IPS-20b (cell line): ENCODE data around the gene ENOX1.

Experiments used
- H3K27ac ChIP-seq: one replicate; pipeline ENCODE4 v1.5.1; 2013; ENCODE audit warnings: low read length
- H3K27me3 ChIP-seq: 2 replicates; pipeline ENCODE4 v1.6.1; 2013; ENCODE audit warnings: mild to moderate bottlenecking, low read length, inconsistent platforms; ENCODE audit not compliant: insufficient read depth
- H3K36me3 ChIP-seq: 2 replicates; pipeline ENCODE4 v1.6.1; 2013; ENCODE audit warnings: low read depth, mild to moderate bottlenecking, inconsistent platforms, low read length, moderate library complexity; ENCODE audit not compliant: insufficient read depth
- H3K4me1 ChIP-seq: 2 replicates; pipeline ENCODE4 v1.6.1; 2013; ENCODE audit warnings: mild to moderate bottlenecking, control low read depth, inconsistent platforms, low read length, moderate library complexity; ENCODE audit not compliant: insufficient read depth
- H3K4me3 ChIP-seq: 2 replicates; pipeline ENCODE4 v1.5.1; 2013; ENCODE audit warnings: mild to moderate bottlenecking, low read length, inconsistent platforms
- H3K9ac ChIP-seq: 2 replicates; pipeline ENCODE4 v1.6.1; 2013; ENCODE audit warnings: low read depth, mild to moderate bottlenecking, inconsistent platforms, low read length, moderate library complexity
- H3K9me3 ChIP-seq: 2 replicates; pipeline ENCODE4 v1.6.1; 2013; ENCODE audit warnings: mild to moderate bottlenecking, low read depth, low read length, inconsistent platforms; ENCODE audit not compliant: insufficient read depth

Gene ENOX1

GRCh38 chr13:43309311-43309710 is 477.5 kb downstream of the ENOX1 start:
- Histone ChIP-seq H3K27me3 (no peaks in the 10 kb centered on the region), H3K9ac (no peak overlapping the region), H3K27ac (no peak overlapping the region), H3K4me1 (no peaks in the 10 kb centered on the region), H3K36me3 (no peaks in the 10 kb centered on the region), H3K4me3 (no peak overlapping the region), H3K9me3 (no peaks in the 10 kb centered on the region)

GRCh38 chr13:43307921-43308433 is 478.8 kb downstream of the ENOX1 start:
- no peaks in the 10 kb centered on the region for H3K4me1 ChIP-seq
- H3K36me3 ChIP-seq, result no peaks in the 10 kb centered on the region
- H3K9ac ChIP-seq, result no peak overlapping the region
- no peak overlapping the region for H3K27ac ChIP-seq
- no peaks in the 10 kb centered on the region for H3K27me3 ChIP-seq
- H3K4me3 ChIP-seq, result no peak overlapping the region
- no peaks in the 10 kb centered on the region for H3K9me3 ChIP-seq

- H3K9me3 ChIP-seq, result no peaks in the 10 kb centered on the region
- H3K36me3 ChIP-seq, result no peaks in the 10 kb centered on the region
- H3K4me3 ChIP-seq, result no peak overlapping the region
- H3K27me3 ChIP-seq, result no peaks in the 10 kb centered on the region
- no peak overlapping the region for H3K27ac ChIP-seq
- no peak overlapping the region for H3K9ac ChIP-seq
- H3K4me1 ChIP-seq, result no peaks in the 10 kb centered on the region
These were observed 479.4 kb downstream of the ENOX1 start for GRCh38 chr13:43307221-43307920.

- no peak overlapping the region for H3K4me3 ChIP-seq
- no peak overlapping the region for H3K27ac ChIP-seq
- H3K9ac ChIP-seq, result no peak overlapping the region
- H3K4me1 ChIP-seq, result no peaks in the 10 kb centered on the region
- H3K27me3 ChIP-seq, result no peaks in the 10 kb centered on the region
- no peaks in the 10 kb centered on the region for H3K36me3 ChIP-seq
- no peaks in the 10 kb centered on the region for H3K9me3 ChIP-seq
These were observed 480.4 kb downstream of the ENOX1 start for GRCh38 chr13:43306372-43306771.

GRCh38 chr13:43305416-43305815 is 481.4 kb downstream of the ENOX1 start:
- no peak overlapping the region for H3K4me3 ChIP-seq
- H3K27ac ChIP-seq, result no peak overlapping the region
- no peaks in the 10 kb centered on the region for H3K4me1 ChIP-seq
- H3K36me3 ChIP-seq, result no peaks in the 10 kb centered on the region
- H3K9ac ChIP-seq, result no peak overlapping the region
- H3K9me3 ChIP-seq, result no peaks in the 10 kb centered on the region
- no peaks in the 10 kb centered on the region for H3K27me3 ChIP-seq

- no peaks in the 10 kb centered on the region for H3K9me3 ChIP-seq
- H3K36me3 ChIP-seq, result no peaks in the 10 kb centered on the region
- no peak overlapping the region for H3K27ac ChIP-seq
These were observed 481.8 kb downstream of the ENOX1 start for GRCh38 chr13:43304945-43305344.

GRCh38 chr13:43304449-43304848 is 482.3 kb downstream of the ENOX1 start:
- no peaks in the 10 kb centered on the region for H3K4me1 ChIP-seq
- no peaks in the 10 kb centered on the region for H3K36me3 ChIP-seq
- no peaks in the 10 kb centered on the region for H3K9me3 ChIP-seq
- H3K9ac ChIP-seq, result no peak overlapping the region
- no peak overlapping the region for H3K4me3 ChIP-seq
- no peaks in the 10 kb centered on the region for H3K27me3 ChIP-seq
- H3K27ac ChIP-seq, result no peak overlapping the region

More at GRCh38 chr13:43304945-43305344, 481.8 kb downstream of the ENOX1 start:
- Histone ChIP-seq H3K4me1 (no peaks in the 10 kb centered on the region), H3K27me3 (no peaks in the 10 kb centered on the region), H3K4me3 (no peak overlapping the region), H3K9ac (no peak overlapping the region)

- H3K27me3 ChIP-seq, result no peaks in the 10 kb centered on the region
- H3K36me3 ChIP-seq, result no peaks in the 10 kb centered on the region
- H3K9me3 ChIP-seq, result no peaks in the 10 kb centered on the region
- no peak overlapping the region for H3K4me3 ChIP-seq
- no peak overlapping the region for H3K9ac ChIP-seq
- no peak overlapping the region for H3K27ac ChIP-seq
- H3K4me1 ChIP-seq, result no peaks in the 10 kb centered on the region
These were observed 483.6 kb downstream of the ENOX1 start for GRCh38 chr13:43303033-43303729.

GRCh38 chr13:43301346-43301969 is 485.3 kb downstream of the ENOX1 start:
- Histone ChIP-seq H3K9me3 (no peaks in the 10 kb centered on the region), H3K27me3 (no peaks in the 10 kb centered on the region), H3K4me3 (no peak overlapping the region), H3K36me3 (no peaks in the 10 kb centered on the region), H3K4me1 (no peaks in the 10 kb centered on the region), H3K9ac (no peak overlapping the region), H3K27ac (no peak overlapping the region)

- no peaks in the 10 kb centered on the region for H3K9me3 ChIP-seq
- H3K9ac ChIP-seq, result no peak overlapping the region
- H3K27ac ChIP-seq, result no peak overlapping the region
- H3K4me1 ChIP-seq, result no peaks in the 10 kb centered on the region
- H3K36me3 ChIP-seq, result no peaks in the 10 kb centered on the region
- no peak overlapping the region for H3K4me3 ChIP-seq
- H3K27me3 ChIP-seq, result no peaks in the 10 kb centered on the region
These were observed 485.9 kb downstream of the ENOX1 start for GRCh38 chr13:43300865-43301264.

- no peak overlapping the region for H3K4me3 ChIP-seq
These were observed 487.4 kb downstream of the ENOX1 start for GRCh38 chr13:43299374-43299773.

GRCh38 chr13:43298816-43299215 is 488.0 kb downstream of the ENOX1 start:
- Histone ChIP-seq H3K27me3 (no peaks in the 10 kb centered on the region), H3K27ac (no peak overlapping the region), H3K4me3 (no peak overlapping the region), H3K4me1 (no peaks in the 10 kb centered on the region), H3K9ac (no peak overlapping the region), H3K9me3 (no peaks in the 10 kb centered on the region), H3K36me3 (no peaks in the 10 kb centered on the region)

More at GRCh38 chr13:43299374-43299773, 487.4 kb downstream of the ENOX1 start:
- H3K9me3 ChIP-seq, result no peaks in the 10 kb centered on the region
- H3K4me1 ChIP-seq, result no peaks in the 10 kb centered on the region
- no peak overlapping the region for H3K27ac ChIP-seq
- H3K27me3 ChIP-seq, result no peaks in the 10 kb centered on the region
- H3K9ac ChIP-seq, result no peak overlapping the region
- H3K36me3 ChIP-seq, result no peaks in the 10 kb centered on the region
